Uterus (tissue), 4 donors: ENCODE measurements around the gene ARV1. TPM values are rescaled to one million over a fixed set of nuclear protein-coding genes. Genes with fewer than 3 reads are reported as not detected.

Experiments
- DNase-seq, 2 donors: peaks; one replicate each; pipeline ENCODE4 v3.0.0-alpha.2; 2019 to 2020
- H3K27ac ChIP-seq, 2 donors: fragments of 200-600 bp; sonication (generic); 1 replicate in 1 of 2; 2 replicates in 1 of 2; pipeline ENCODE4 v1.5.1; 2016 to 2018
- H3K27me3 ChIP-seq, 2 donors: fragments of 200-600 bp; sonication (generic); one replicate each; pipeline ENCODE4 v1.5.1; 2018 to 2019; ENCODE audit warnings: control low read depth in 1 of 2
- H3K36me3 ChIP-seq, 2 donors: fragments of 200-600 bp; sonication (generic); one replicate each; pipeline ENCODE4 v1.5.1; 2019; ENCODE audit warnings: control low read depth in 1 of 2
- H3K4me1 ChIP-seq, 2 donors: fragments of 200-600 bp; sonication (generic); one replicate each; pipeline ENCODE4 v1.5.1; 2018 to 2019; ENCODE audit warnings: control low read depth in 1 of 2
- H3K4me3 ChIP-seq, 2 donors: fragments of 200-600 bp; sonication (generic); 1 replicate in 1 of 2; 2 replicates in 1 of 2; pipeline ENCODE4 v1.5.1; 2018 to 2019; ENCODE audit warnings: mild to moderate bottlenecking in 1 of 2
- H3K9me3 ChIP-seq, 2 donors: fragments of 200-600 bp; sonication (generic); one replicate each; pipeline ENCODE4 v1.5.1; 2019; ENCODE audit warnings: control low read depth in 1 of 2
- POLR2A ChIP-seq, 2 donors: fragments of 450-650 bp; IDR thresholded peaks; one replicate each; pipeline ENCODE4 v1.6.1; 2016; ENCODE audit warnings: antibody characterized with exemption in 2 of 2, mild to moderate bottlenecking in 1 of 2, moderate library complexity in 1 of 2
- intact Hi-C: fragments of 100-400 bp; cut with DNase I; formaldehyde crosslinking; loops from one replicate; pipeline ENCODE4 v1.15.1; 2023; ENCODE audit warnings: low total_unique reads
- total RNA-seq, 4 donors: library from RNA; depleted of rRNA in 3 of 4; stranded (reverse); fragments of >200 nt in 3 of 4; gene quantifications; one replicate each; pipeline versions ENCODE4 v1.1.0 to v1.2.4, GENCODE V29; 2014 to 2023
- TF ChIP-seq, protein P1 (sequence below), 4 experiments: fragments of 200-600 bp in 2 of 4; fragments of 450-650 bp in 2 of 4; sonication (generic) in 2 of 4; IDR thresholded peaks; one replicate each; pipeline ENCODE4 v1.5.1; 2016 to 2019; ENCODE audit warnings: antibody characterized with exemption in 4 of 4, mild to moderate bottlenecking in 2 of 4, moderate library complexity in 1 of 4
- donor health status: DM: yes; HTN: yes; CAD: no.

ARV1 gene
- total RNA-seq, 4 donors from 2014 or later: 3.6 to 15.9 (median 13.5) TPM

DNA sequence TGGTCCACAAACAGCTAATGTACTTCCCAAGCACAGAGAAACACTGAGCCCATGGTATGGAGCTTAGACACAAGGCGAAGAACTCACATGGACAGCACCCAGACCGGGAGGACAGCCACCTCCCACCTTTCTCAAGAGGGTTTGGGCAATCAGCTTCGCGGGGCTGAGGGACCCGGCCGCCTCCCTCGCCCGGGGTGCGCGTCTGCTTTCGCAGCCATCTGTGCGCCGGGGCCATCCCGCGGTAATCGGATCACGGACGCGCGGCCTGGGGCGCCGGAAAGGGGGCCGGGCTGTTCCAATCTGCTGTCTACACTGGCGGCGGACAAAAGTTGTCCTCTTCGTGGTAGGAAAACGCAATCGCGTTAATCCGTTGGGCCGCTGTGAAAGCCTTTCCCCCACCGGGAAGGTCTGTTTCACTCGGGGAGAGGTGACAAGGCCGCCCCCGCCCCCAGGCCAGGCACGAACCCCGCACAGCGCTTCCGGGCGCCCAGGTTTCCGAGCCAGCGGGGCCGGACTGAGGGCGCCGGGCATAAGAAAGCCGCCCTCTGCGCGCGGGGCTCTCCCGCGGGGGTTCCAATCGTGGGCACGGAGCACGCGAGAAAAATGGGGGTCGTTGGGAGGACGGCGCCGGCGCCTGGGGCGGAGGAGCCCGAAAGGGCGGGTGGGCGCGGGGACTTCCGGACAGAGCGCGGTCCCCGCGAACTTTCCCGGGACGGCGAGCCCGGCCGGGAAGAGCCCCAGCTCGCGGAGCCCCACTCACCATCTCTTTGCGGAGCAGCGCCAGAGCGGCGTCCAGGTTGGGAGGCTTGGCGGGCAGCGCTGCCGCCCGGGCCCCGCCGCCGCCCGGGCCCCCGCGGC, 60.5 kb downstream of the ARV1 start:
- H3K4me1 ChIP-seq: peaks cover 0 to 7% of the 10 kb centered on the region in 2 donors
- peak overlapping the region; percentile 68 to 76 for H3K4me3 ChIP-seq
- H3K9me3 ChIP-seq: peaks cover 0 to under 1% of the 10 kb centered on the region in 2 donors
- H3K27me3 ChIP-seq: no peaks in the 10 kb centered on the region
- no peak for TF ChIP-seq POLR2A (IDR thresholded peaks at IDR 0.05)
- TF ChIP-seq, protein P1, sequence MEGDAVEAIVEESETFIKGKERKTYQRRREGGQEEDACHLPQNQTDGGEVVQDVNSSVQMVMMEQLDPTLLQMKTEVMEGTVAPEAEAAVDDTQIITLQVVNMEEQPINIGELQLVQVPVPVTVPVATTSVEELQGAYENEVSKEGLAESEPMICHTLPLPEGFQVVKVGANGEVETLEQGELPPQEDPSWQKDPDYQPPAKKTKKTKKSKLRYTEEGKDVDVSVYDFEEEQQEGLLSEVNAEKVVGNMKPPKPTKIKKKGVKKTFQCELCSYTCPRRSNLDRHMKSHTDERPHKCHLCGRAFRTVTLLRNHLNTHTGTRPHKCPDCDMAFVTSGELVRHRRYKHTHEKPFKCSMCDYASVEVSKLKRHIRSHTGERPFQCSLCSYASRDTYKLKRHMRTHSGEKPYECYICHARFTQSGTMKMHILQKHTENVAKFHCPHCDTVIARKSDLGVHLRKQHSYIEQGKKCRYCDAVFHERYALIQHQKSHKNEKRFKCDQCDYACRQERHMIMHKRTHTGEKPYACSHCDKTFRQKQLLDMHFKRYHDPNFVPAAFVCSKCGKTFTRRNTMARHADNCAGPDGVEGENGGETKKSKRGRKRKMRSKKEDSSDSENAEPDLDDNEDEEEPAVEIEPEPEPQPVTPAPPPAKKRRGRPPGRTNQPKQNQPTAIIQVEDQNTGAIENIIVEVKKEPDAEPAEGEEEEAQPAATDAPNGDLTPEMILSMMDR (IDR thresholded peaks at IDR 0.05): no peak
- intact Hi-C loops: no loop called here
- H3K36me3 ChIP-seq: no peaks in the 10 kb centered on the region
- H3K27ac ChIP-seq: peak overlapping the region; percentile 58 to 65
- peak in 1 of 2 donors; percentile 37 for DNase-seq

DNA sequence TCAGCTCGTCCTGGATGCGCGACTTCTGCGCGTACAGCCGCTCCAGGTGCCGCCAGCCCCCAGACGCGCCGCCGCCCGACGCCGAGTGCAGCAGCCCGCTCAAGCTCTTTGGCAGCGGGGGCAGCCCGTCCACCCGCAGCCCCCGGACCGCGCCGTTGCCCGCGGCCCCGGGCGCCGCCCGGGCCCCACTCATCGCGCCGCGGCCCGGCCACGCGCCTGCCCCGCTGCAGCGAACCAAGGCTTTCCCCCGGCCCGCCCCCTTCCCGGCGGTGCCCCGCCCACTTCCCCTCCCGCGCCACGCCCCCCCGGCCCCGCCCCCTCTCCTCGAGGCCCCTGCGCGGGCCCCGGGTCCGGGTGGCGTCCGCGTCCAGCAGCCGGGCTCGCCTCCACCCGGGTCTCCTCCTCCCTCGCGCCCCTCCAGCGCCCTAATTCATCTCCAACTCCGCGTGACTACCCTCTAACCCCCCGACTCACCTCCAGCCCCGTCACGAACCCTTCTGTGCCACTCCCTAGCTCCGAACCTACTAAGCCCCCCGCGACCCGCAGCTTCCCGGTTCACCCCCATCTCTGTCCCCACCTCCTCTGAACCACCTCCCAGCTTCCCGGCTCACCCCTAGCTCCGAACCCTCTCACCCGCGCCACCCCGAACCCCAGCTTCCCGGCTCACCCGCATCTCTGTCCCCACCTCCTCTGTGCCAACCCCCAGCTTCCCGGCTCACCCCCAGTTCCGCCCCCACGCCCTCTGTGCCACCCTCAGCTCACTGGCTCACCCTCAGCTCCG, 61.3 kb downstream of the ARV1 start, which contains the start of gene FAM89A:
TSS of gene FAM89A (minus strand) at position 236 of the 781 bp plus-strand sequence. CDS start at position 193, 43 bp downstream.
- Histone ChIP-seq H3K9me3 (peaks cover 0 to 5% of the 10 kb centered on the region in 2 donors), H3K36me3 (no peaks in the 10 kb centered on the region), H3K4me3 (peak within 1 kb of the TSS; percentile 68 to 76), H3K4me1 (peaks cover 0 to 7% of the 10 kb centered on the region in 2 donors), H3K27ac (peak within 1 kb of the TSS; percentile 65 to 77), H3K27me3 (no peaks in the 10 kb centered on the region)
- DNase-seq: peak; percentile 59 to 74
- intact Hi-C loops: no loop called here
- TF ChIP-seq, protein P1 (IDR thresholded peaks at IDR 0.05): no peak
- peak in 1 of 2 donors; percentile 44 for TF ChIP-seq POLR2A (IDR thresholded peaks at IDR 0.05)

DNA sequence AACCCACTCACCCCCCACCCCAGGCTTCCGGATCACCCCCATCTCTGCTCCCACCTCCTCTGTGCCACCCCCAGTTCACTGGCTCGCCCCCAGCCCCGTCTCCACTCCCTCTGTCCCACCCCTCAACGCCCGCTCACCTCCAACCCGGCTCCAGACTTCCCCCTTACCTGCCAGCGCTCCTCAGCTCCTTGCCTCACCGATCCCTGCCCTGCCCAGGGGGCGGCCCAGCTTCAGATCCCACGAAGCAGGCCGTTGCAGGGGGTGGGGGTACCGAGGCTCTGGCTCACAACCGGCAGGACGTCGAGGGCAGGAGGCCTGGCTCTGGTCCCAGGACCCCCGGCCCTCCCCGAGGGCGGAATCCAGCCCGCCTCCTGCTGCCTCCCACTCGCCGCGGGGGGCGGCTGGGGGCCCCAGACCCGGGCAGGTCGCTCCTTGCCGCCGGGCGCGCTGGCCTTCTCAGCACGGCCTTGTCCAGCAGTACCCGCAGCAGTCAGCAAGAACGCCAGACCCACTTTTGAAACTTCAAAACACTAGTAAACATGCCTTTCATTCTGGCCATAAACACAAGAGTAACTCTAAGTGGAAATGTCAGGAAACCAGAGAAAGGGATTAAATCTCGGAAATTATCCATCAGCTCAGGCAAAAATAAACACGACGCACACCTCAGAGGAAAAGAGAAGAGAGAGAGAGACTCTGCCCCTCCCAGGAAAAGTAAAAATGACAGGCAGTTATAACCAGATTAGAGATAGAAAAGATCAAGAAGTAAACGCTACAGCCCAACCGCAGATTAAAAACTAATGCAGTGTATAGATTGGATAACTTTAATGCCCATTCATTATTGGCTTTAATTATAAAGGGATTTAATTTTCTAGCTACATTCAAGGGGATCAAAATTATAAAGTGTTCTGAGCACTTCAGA, 62.2 kb downstream of the ARV1 start:
- Histone ChIP-seq H3K36me3 (no peaks in the 10 kb centered on the region), H3K27ac (peak overlapping the region; percentile 65 to 77), H3K9me3 (peaks cover 0 to 5% of the 10 kb centered on the region in 2 donors), H3K4me3 (peak overlapping the region; percentile 68 to 76), H3K4me1 (peaks cover 0 to 7% of the 10 kb centered on the region in 2 donors), H3K27me3 (no peaks in the 10 kb centered on the region)
- peak; percentile 29 to 44 for DNase-seq
- intact Hi-C loops: no loop called here
- no peak for TF ChIP-seq POLR2A (IDR thresholded peaks at IDR 0.05)
- TF ChIP-seq, protein P1 (IDR thresholded peaks at IDR 0.05): no peak

DNA sequence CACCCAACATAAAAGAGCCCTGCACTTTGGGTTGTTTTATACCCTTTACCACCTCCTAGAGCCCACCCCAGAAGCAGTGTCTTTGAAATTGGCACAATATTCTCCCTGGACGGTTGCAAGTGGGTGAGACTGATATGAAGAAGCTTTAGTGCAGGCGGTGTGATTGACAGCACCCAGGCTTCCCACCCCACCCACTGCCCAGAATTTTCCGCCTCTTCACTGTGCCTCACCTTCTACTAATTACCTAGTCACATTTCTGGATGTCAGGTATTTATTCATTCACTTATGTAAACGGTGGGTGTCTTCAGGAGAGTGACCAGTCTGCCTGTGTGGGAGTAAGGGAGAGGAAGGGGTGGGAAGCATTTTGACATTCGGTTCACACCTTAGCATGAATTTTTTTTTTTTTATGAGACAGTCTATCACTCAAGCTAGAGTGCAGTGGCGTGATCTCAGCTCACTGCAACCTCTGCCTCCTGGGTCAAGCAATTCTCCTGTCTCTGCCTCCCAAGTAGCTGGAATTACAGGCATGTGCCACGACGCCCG, 62.9 kb downstream of the ARV1 start:
- H3K4me1 ChIP-seq: peaks cover 0 to 7% of the 10 kb centered on the region in 2 donors
- H3K9me3 ChIP-seq: peaks cover 0 to 5% of the 10 kb centered on the region in 2 donors
- no peak overlapping the region for H3K4me3 ChIP-seq
- intact Hi-C loops: no loop called here
- H3K36me3 ChIP-seq: no peaks in the 10 kb centered on the region
- no peak for DNase-seq
- TF ChIP-seq, protein P1 (IDR thresholded peaks at IDR 0.05): no peak
- TF ChIP-seq POLR2A (IDR thresholded peaks at IDR 0.05): no peak
- peak overlapping the region in 1 of 2 donors; percentile 65 for H3K27ac ChIP-seq
- H3K27me3 ChIP-seq: no peaks in the 10 kb centered on the region
